Left lung (tissue), 10 donors: ENCODE results near the gene ACTRT2. TPM values are rescaled to one million over a fixed set of nuclear protein-coding genes. Genes with fewer than 3 reads are reported as not detected.

Source experiments
- ATAC-seq: fragments of 200-7000 bp; cut with Tn5 transposase; one replicate; pipeline ENCODE4 v1.9.1; 2020; ENCODE audit warnings: moderate library complexity
- DNase-seq, 4 donors: peaks; one replicate each; pipeline ENCODE4 v3.0.0-alpha.2; 2013 to 2020
- H3K27ac ChIP-seq, 2 donors: fragments of 200-600 bp; sonication (generic) in 1 of 2; one replicate each; pipeline versions ENCODE4 v1.5.0 to v1.8.0; 2020 to 2021
- H3K27me3 ChIP-seq, 2 donors: fragments of 200-600 bp; sonication (generic) in 1 of 2; one replicate each; pipeline versions ENCODE4 v1.5.0 to v1.8.0; 2020 to 2021
- H3K36me3 ChIP-seq, 2 donors: fragments of 200-600 bp; sonication (generic) in 1 of 2; one replicate each; pipeline versions ENCODE4 v1.5.0 to v1.8.0; 2020 to 2021
- H3K4me1 ChIP-seq, 2 donors: fragments of 200-600 bp; one replicate each; pipeline ENCODE4 v1.8.0; 2021
- H3K4me3 ChIP-seq, 2 donors: fragments of 200-600 bp; sonication (generic) in 1 of 2; one replicate each; pipeline versions ENCODE4 v1.5.0 to v1.8.0; 2020 to 2021; ENCODE audit warnings: mild to moderate bottlenecking in 1 of 2
- H3K9me3 ChIP-seq, 2 donors: fragments of 200-600 bp; sonication (generic) in 1 of 2; one replicate each; pipeline versions ENCODE4 v1.5.0 to v1.8.0; 2020 to 2021
- CTCF ChIP-seq, 2 donors: fragments of 200-600 bp; sonication (generic) in 1 of 2; IDR thresholded peaks; one replicate each; pipeline versions ENCODE4 v1.5.0 to v1.8.0; 2021; ENCODE audit warnings: antibody characterized with exemption in 2 of 2
- intact Hi-C, 2 donors: fragments of 100-400 bp; cut with DNase I; formaldehyde crosslinking; loops; one replicate each; pipeline versions ENCODE4 v1.11.2 to v1.14.2; 2022
- polyA plus RNA-seq, 6 donors: library from polyadenylated mRNA; unstranded; fragments of 120-200 nt; gene quantifications; one replicate each; pipeline ENCODE4 v1.2.1, GENCODE V29; 2013; ENCODE audit not compliant: insufficient read length in 6 of 6
- total RNA-seq, 2 donors: library from RNA; stranded (reverse); fragmentation: NEBNext Ultra II Directional; extraction: Animal tissue kit (Norgen Biotek cat#: 25700); gene quantifications; one replicate each; pipeline ENCODE4 v1.2.1, GENCODE V29; 2021
- donor health status: DM: no; HTN: yes; CAD: no.
- donor health status: DM: no; HTN: no; CAD: no.

ACTRT2 gene
- total and polyA plus RNA-seq, 8 donors = not detected

- H3K27ac ChIP-seq = no peak overlapping the region
- intact Hi-C loops = no loop called here
- peaks cover 0 to 4% of the 10 kb centered on the region in 2 donors for H3K4me1 ChIP-seq
- DNase-seq = no peak
- no peak for TF ChIP-seq CTCF (IDR thresholded peaks at IDR 0.05)
- peaks cover 9 to 58% of the 10 kb centered on the region in 2 donors for H3K27me3 ChIP-seq
- ATAC-seq = no peak
- no peaks in the 10 kb centered on the region for H3K36me3 ChIP-seq
- peaks cover 0 to 19% of the 10 kb centered on the region in 2 donors for H3K9me3 ChIP-seq
- H3K4me3 ChIP-seq = no peak overlapping the region
Observed at GRCh38 chr1:3007298-3008147, 13.7 kb upstream of the ACTRT2 start.

GRCh38 chr1:3009021-3009420 lies 12.2 kb upstream of the ACTRT2 start:
- DNase-seq = peak in 1 of 4 donors; percentile 16
- no peak for ATAC-seq
- intact Hi-C loops = no loop called here
- Histone ChIP-seq H3K27me3 (peaks cover 9 to 60% of the 10 kb centered on the region in 2 donors), H3K36me3 (no peaks in the 10 kb centered on the region), H3K9me3 (peaks cover 0 to 19% of the 10 kb centered on the region in 2 donors), H3K4me1 (peaks cover 0 to 7% of the 10 kb centered on the region in 2 donors), H3K4me3 (no peak overlapping the region), H3K27ac (no peak overlapping the region)
- TF ChIP-seq CTCF (IDR thresholded peaks at IDR 0.05) = no peak

GRCh38 chr1:3009556-3009955 lies 11.7 kb upstream of the ACTRT2 start:
- intact Hi-C loops = no loop called here
- Histone ChIP-seq H3K4me1 (peaks cover 0 to 7% of the 10 kb centered on the region in 2 donors), H3K9me3 (peaks cover 0 to 19% of the 10 kb centered on the region in 2 donors), H3K36me3 (no peaks in the 10 kb centered on the region), H3K4me3 (no peak overlapping the region), H3K27me3 (peaks cover 9 to 60% of the 10 kb centered on the region in 2 donors), H3K27ac (no peak overlapping the region)
- TF ChIP-seq CTCF (IDR thresholded peaks at IDR 0.05) = no peak
- ATAC-seq (no peak), DNase-seq (no peak)

GRCh38 chr1:3011127-3011526 lies 10.1 kb upstream of the ACTRT2 start:
- no peak overlapping the region for H3K4me3 ChIP-seq
- H3K36me3 ChIP-seq = no peaks in the 10 kb centered on the region
- TF ChIP-seq CTCF (IDR thresholded peaks at IDR 0.05) = no peak
- ATAC-seq (no peak), DNase-seq (no peak)
- H3K4me1 ChIP-seq = peaks cover 0 to 7% of the 10 kb centered on the region in 2 donors
- intact Hi-C loops = loop anchor here in 1 of 2 donors (5.0 to 10.0 kb wide), 2 partner anchors 274 to 411 kb away; no protein-coding TSS in a partner anchor
- H3K27ac ChIP-seq = no peak overlapping the region
- H3K27me3 ChIP-seq = peaks cover 9 to 65% of the 10 kb centered on the region in 2 donors
- H3K9me3 ChIP-seq = peaks cover 0 to 19% of the 10 kb centered on the region in 2 donors
